Stimulated activated CD4-positive, alpha-beta T cell treated with anti-CD3 and anti-CD28 coated beads, Interleukin-1b, Interleukin-23, amount 100 ng/mL, for 24 hours (primary cell): ENCODE measurements around the gene PYCARD.
A peak's percentile ranks its signal among the peaks of the same experiment; 100 is the strongest.
"Not testable (repeated sequence)": the region's sequence is repeated elsewhere in the genome, so short reads cannot be mapped to it uniquely, and the experiment has no call there.

Experiments used
- DNase-seq, 4 experiments: peaks; one replicate each; pipeline ENCODE4 v3.0.0-alpha.2; 2020; ENCODE audit warnings: low read depth in 4 of 4, low spot score in 1 of 4

PYCARD gene

GRCh38 chr16:31191697-31192428, 10.7 kb downstream of the PYCARD start:
- no peak for DNase-seq

- no peak for DNase-seq
Measured at GRCh38 chr16:31190818-31191444, 11.6 kb downstream of the PYCARD start.

- no peak for DNase-seq
Measured at GRCh38 chr16:31190061-31190460, 12.5 kb downstream of the PYCARD start.

- DNase-seq, result no peak
Measured at GRCh38 chr16:31189412-31189778, 13.2 kb downstream of the PYCARD start.

- DNase-seq, result no peak
Measured at GRCh38 chr16:31188450-31189411, 13.8 kb downstream of the PYCARD start.

GRCh38 chr16:31187808-31188189, 14.8 kb downstream of the PYCARD start:
- DNase-seq, result no peak

GRCh38 chr16:31186930-31187807, 15.4 kb downstream of the PYCARD start:
- no peak for DNase-seq

- DNase-seq, result no peak
Measured at GRCh38 chr16:31186176-31186575, 16.4 kb downstream of the PYCARD start.

- no peak for DNase-seq
Measured at GRCh38 chr16:31185339-31185738, 17.2 kb downstream of the PYCARD start.

- no peak for DNase-seq
Measured at GRCh38 chr16:31184888-31185287, 17.7 kb downstream of the PYCARD start.

GRCh38 chr16:31183432-31184428, 18.8 kb downstream of the PYCARD start:
- DNase-seq, result no peak

GRCh38 chr16:31182391-31182790, 20.2 kb downstream of the PYCARD start:
- DNase-seq, result no peak

- DNase-seq, result no peak
Measured at GRCh38 chr16:31181102-31181830, 21.3 kb downstream of the PYCARD start.

GRCh38 chr16:31179747-31180459, 22.7 kb downstream of the PYCARD start, which contains the start of gene FUS:
TSS of gene FUS (plus strand) at chr16:31180139. CDS start at chr16:31180215, 76 bp downstream.
- peak; percentile 80 to 88 (median 84) for DNase-seq

- no peak for DNase-seq
Measured at GRCh38 chr16:31179219-31179746, 23.3 kb downstream of the PYCARD start.

- DNase-seq, result peak in 1 of 4 experiments; percentile 36
Measured at GRCh38 chr16:31177136-31177535, 25.4 kb downstream of the PYCARD start.

- DNase-seq, result not testable (repeated sequence)
Measured at GRCh38 chr16:31170048-31170447, 32.5 kb downstream of the PYCARD start.

GRCh38 chr16:31168848-31169247, 33.7 kb downstream of the PYCARD start:
- DNase-seq, result no peak
